Heart left ventricle (tissue), 16 donors: Measurements from ENCODE around the gene LRRC75B. TPM values are rescaled to one million over a fixed set of nuclear protein-coding genes. Genes with fewer than 3 reads are reported as not detected.

Source experiments
- ATAC-seq, 4 donors: fragments of 200-7000 bp; cut with Tn5 transposase; one replicate each; pipeline ENCODE4 v1.9.1; 2020 to 2022; ENCODE audit warnings: moderate library complexity in 4 of 4, mild to moderate bottlenecking in 3 of 4, moderate number of reproducible peaks in 1 of 4
- DNase-seq, 5 donors: peaks; one replicate each; pipeline ENCODE4 v3.0.0-alpha.2; 2020
- H3K27ac ChIP-seq, 12 donors: fragments of 200-600 bp; sonication (generic) in 4 of 12; one replicate each; pipeline versions ENCODE4 v1.5.0 to v1.8.0; 2016 to 2022; ENCODE audit warnings: mild to moderate bottlenecking in 2 of 12
- H3K27me3 ChIP-seq, 9 donors: fragments of 200-600 bp; sonication (generic) in 2 of 9; one replicate each; pipeline versions ENCODE4 v1.5.1 to v1.8.0; 2016 to 2022; ENCODE audit warnings: mild to moderate bottlenecking in 3 of 9
- H3K36me3 ChIP-seq, 9 donors: fragments of 200-600 bp; sonication (generic) in 2 of 9; one replicate each; pipeline versions ENCODE4 v1.5.0 to v1.8.0; 2018 to 2022; ENCODE audit warnings: mild to moderate bottlenecking in 2 of 9
- H3K4me1 ChIP-seq, 12 donors: fragments of 200-600 bp; sonication (generic) in 4 of 12; one replicate each; pipeline versions ENCODE4 v1.5.0 to v1.8.0; 2016 to 2022; ENCODE audit warnings: mild to moderate bottlenecking in 3 of 12
- H3K4me3 ChIP-seq, 12 donors: fragments of 200-600 bp; sonication (generic) in 4 of 12; one replicate each; pipeline versions ENCODE4 v1.5.0 to v1.8.0; 2017 to 2022; ENCODE audit warnings: mild to moderate bottlenecking in 9 of 12, moderate library complexity in 4 of 12
- H3K9me3 ChIP-seq, 12 donors: fragments of 200-600 bp; sonication (generic) in 4 of 12; one replicate each; pipeline versions ENCODE4 v1.5.0 to v1.8.0; 2016 to 2022; ENCODE audit warnings: mild to moderate bottlenecking in 1 of 12
- CTCF ChIP-seq, 12 donors: fragments of 200-600 bp; sonication (generic) in 4 of 12; IDR thresholded peaks; one replicate each; pipeline versions ENCODE4 v1.5.0 to v1.8.0; 2018 to 2022; ENCODE audit warnings: antibody characterized with exemption in 12 of 12, mild to moderate bottlenecking in 5 of 12
- POLR2A ChIP-seq, 2 donors: fragments of 450-650 bp; IDR thresholded peaks; one replicate each; pipeline ENCODE4 v1.6.1; 2017; ENCODE audit warnings: antibody characterized with exemption in 2 of 2, mild to moderate bottlenecking in 2 of 2, moderate library complexity in 2 of 2
- WGBS, 4 donors: extraction: QIAGEN DNeasy Blood & Tissue Kit in 2 of 4; methylation state at CpG; one replicate each; pipeline versions ENCODE4 v1.1.5 to v1.1.7; 2013 to 2018; 5-methylcytosine and 5-hydroxymethylcytosine counted together
- intact Hi-C, 10 donors: fragments of 100-400 bp; cut with DNase I; formaldehyde crosslinking; loops; one replicate each; pipeline versions ENCODE4 v1.11.1 to v1.14.2; 2022
- polyA plus RNA-seq, 2 donors: library from polyadenylated mRNA; stranded (reverse); fragments of 200-250 nt; gene quantifications; one replicate each; pipeline ENCODE4 v1.2.3, GENCODE V29; 2013
- total RNA-seq, 9 donors: library from RNA; depleted of rRNA in 2 of 9; stranded (reverse); fragments of >200 nt in 2 of 9; fragmentation: NEBNext Ultra II Directional in 3 of 9; extraction: Animal tissue kit (Norgen Biotek cat#: 25700) in 3 of 9; gene quantifications; one replicate each; pipeline versions ENCODE4 v1.1.0 to v1.2.4, GENCODE V29; 2016 to 2023
- donor health status: ischemic (EF 13 %, LVEDD 7.1; RV severe dilation, severe dysfunction).
- donor health status: healthy with polysubstance abuse.
- donor health status: DM: no; HTN: yes; CAD: no.
- donor health status: DM: no; HTN: no; CAD: no.
- donor health status: ischemic (EF 25% LVEDD 6.9; RV normal size, moderate dysfunction).
- donor health status: ischemic (EF 25% LVEDD 5.7; RV mildly dilated, moderate dysfunction).
- donor health status: healthy.
- donor health status: DM: yes; HTN: yes; CAD: no.
- donor health status: ischemic (EF 35%, LVEDD 5.7; RV mildly dilated, moderate dysfunction).
- donor health status: nonischemic (EF 11% LVEDD 7.7; RV severe dilation, severe dysfunction).
- donor health status: DM: yes; HTN: yes; CAD: no.
- donor health status: PGD.
- donor health status: ischemic (EF 29% LVEDD 5.4; RV normal size, mild dysfunction).
- donor health status: nonischemic (EF 23%, LVEDD 6.1; RV moderate dilation, normal function).

Gene LRRC75B
- total and polyA plus RNA-seq, 11 donors, result 2.6 to 8.0 (median 4.5) TPM

DNA sequence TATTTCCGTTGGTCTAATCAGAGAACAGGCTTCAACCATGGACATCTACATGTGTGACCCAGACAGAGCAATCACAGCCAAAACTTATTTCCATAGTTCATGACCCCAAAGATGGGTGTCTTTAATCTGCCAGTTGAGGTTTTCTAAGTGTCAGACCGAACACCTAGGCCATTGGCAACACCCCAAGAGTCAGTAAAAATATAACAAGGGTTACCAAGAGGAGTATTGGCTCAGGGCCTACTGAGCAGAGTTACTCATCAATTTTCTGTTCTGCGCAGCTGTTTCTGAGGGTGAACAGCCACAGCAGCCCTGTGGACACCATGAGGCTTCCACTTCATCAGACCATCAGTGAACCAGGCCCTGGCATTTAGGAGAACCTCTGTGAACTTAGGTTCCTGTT is 56.8 kb downstream of the LRRC75B start:
- Histone ChIP-seq H3K36me3 (peaks cover 0 to 39% (median 23%) of the 10 kb centered on the region in 9 donors), H3K4me3 (no peak overlapping the region), H3K9me3 (no peaks in the 10 kb centered on the region), H3K27me3 (no peaks in the 10 kb centered on the region), H3K27ac (no peak overlapping the region), H3K4me1 (peaks cover 0 to 15% (median 0%) of the 10 kb centered on the region in 12 donors)
- ATAC-seq (peak in 1 of 4 donors; percentile 20), DNase-seq (no peak)
- no peak for TF ChIP-seq POLR2A (IDR thresholded peaks at IDR 0.05)
- TF ChIP-seq CTCF (IDR thresholded peaks at IDR 0.05), result no peak
- WGBS, 4 donors, result 74 to 88% (median 78%) methylated on average over 3 of the region's 3 CpGs
- intact Hi-C loops, result no loop called here

Other genes with a start within 250 kb of the LRRC75B start
- 10 to 100 TPM in 1 of 9 donors, 1 to 10 TPM in 8; 1.5 to 12.1 (median 4.5) TPM for gene ADORA2A, start 165.5 kb downstream of the LRRC75B start, total RNA-seq
- 1 to 10 TPM; 3.9 to 5.5 TPM for gene ADORA2A, start 165.5 kb downstream of the LRRC75B start, polyA plus RNA-seq
- gene UPB1, start 97.7 kb downstream of the LRRC75B start, total RNA-seq, result 1 to 10 TPM in 3 of 9 donors, under 1 TPM in 6; 0.35 to 1.9 (median 0.80) TPM
- 1 to 10 TPM in 1 of 2 donors, under 1 TPM in 1; 0.24 to 1.8 TPM for gene UPB1, start 97.7 kb downstream of the LRRC75B start, polyA plus RNA-seq
- 100 to 1,000 TPM; 147 to 487 (median 186) TPM for gene GUCD1, start 37.9 kb downstream of the LRRC75B start, total RNA-seq
- gene GUCD1, start 37.9 kb downstream of the LRRC75B start, polyA plus RNA-seq, result 100 to 1,000 TPM; 159 to 272 TPM
- gene SNRPD3, start 37.1 kb downstream of the LRRC75B start, total RNA-seq, result 100 to 1,000 TPM in 2 of 9 donors, 10 to 100 TPM in 7; 64.8 to 227 (median 74.0) TPM
- 100 to 1,000 TPM in 1 of 2 donors, 10 to 100 TPM in 1; 91.1 to 146 TPM for gene SNRPD3, start 37.1 kb downstream of the LRRC75B start, polyA plus RNA-seq
- 1 to 10 TPM in 6 of 9 donors, under 1 TPM in 2, not detected in 1; 0.83 to 8.2 (median 1.5) TPM for gene GGT1, start 10.1 kb upstream of the LRRC75B start, total RNA-seq
- 1 to 10 TPM in 1 of 2 donors, under 1 TPM in 1; 0.93 to 1.7 TPM for gene GGT1, start 10.1 kb upstream of the LRRC75B start, polyA plus RNA-seq
- not detected for gene PIWIL3, start 181.6 kb upstream of the LRRC75B start, total RNA-seq
- gene PIWIL3, start 181.6 kb upstream of the LRRC75B start, polyA plus RNA-seq, result not detected
- 10 to 100 TPM in 3 of 9 donors, 1 to 10 TPM in 6; 4.1 to 11.0 (median 6.8) TPM for gene SGSM1, start 213.1 kb upstream of the LRRC75B start, total RNA-seq
- 1 to 10 TPM; 2.1 to 2.7 TPM for gene SGSM1, start 213.1 kb upstream of the LRRC75B start, polyA plus RNA-seq